Kidney (tissue), 14 donors: Measurements from ENCODE around the gene IPO4. TPM values are rescaled to one million over a fixed set of nuclear protein-coding genes. Genes with fewer than 3 reads are reported as not detected.

ENCODE experiments used
- DNase-seq, 5 donors: peaks; one replicate each; pipeline ENCODE4 v3.0.0-alpha.2; 2013 to 2020
- FAIRE-seq: peaks from 2 replicates; lab custom pipeline; 2012; peaks lifted over from hg19 to GRCh38; lab: Jason Lieb, UNC
- H3K27ac ChIP-seq, 2 donors: one replicate each; pipeline ENCODE4 v1.7.0; 2013; ENCODE audit warnings: low read depth in 2 of 2, low read length in 2 of 2, inconsistent platforms in 1 of 2
- H3K27me3 ChIP-seq: one replicate; pipeline ENCODE4 v1.7.1; 2013; ENCODE audit warnings: low read length, inconsistent platforms; ENCODE audit not compliant: control insufficient read depth, insufficient read depth
- H3K36me3 ChIP-seq, 3 donors: one replicate each; pipeline versions ENCODE4 v1.7.0 to v1.7.1; 2013; ENCODE audit warnings: low read length in 3 of 3, control low read depth in 1 of 3, inconsistent platforms in 1 of 3; ENCODE audit not compliant: insufficient read depth in 3 of 3, control insufficient read depth in 2 of 3
- H3K4me1 ChIP-seq, 3 donors: one replicate each; pipeline versions ENCODE4 v1.7.0 to v1.7.1; 2013; ENCODE audit warnings: low read length in 3 of 3, inconsistent platforms in 1 of 3, low read depth in 1 of 3; ENCODE audit not compliant: control insufficient read depth in 2 of 3, insufficient read depth in 2 of 3
- H3K4me3 ChIP-seq, 3 donors: one replicate each; pipeline versions ENCODE4 v1.7.0 to v1.8.1; 2013; ENCODE audit warnings: low read length in 3 of 3, control low read depth in 1 of 3, inconsistent platforms in 1 of 3
- H3K9ac ChIP-seq, 3 donors: one replicate each; pipeline versions ENCODE4 v1.7.0 to v1.7.1; 2013; ENCODE audit warnings: low read length in 3 of 3, control low read depth in 1 of 3, inconsistent platforms in 1 of 3
- H3K9me3 ChIP-seq, 3 donors: one replicate each; pipeline versions ENCODE4 v1.7.0 to v1.7.1; 2013; ENCODE audit warnings: low read length in 3 of 3, control low read depth in 1 of 3, inconsistent platforms in 1 of 3; ENCODE audit not compliant: control insufficient read depth in 2 of 3, insufficient read depth in 1 of 3
- intact Hi-C: fragments of 100-400 bp; cut with DNase I; formaldehyde crosslinking; loops from one replicate; pipeline ENCODE4 v1.11.1; 2022
- polyA plus RNA-seq: library from polyadenylated mRNA; stranded (reverse); fragments of 350-450 nt; fragmentation: Illumina TruSeq; extraction: RNeasy Lipid Tissue Mini Kit (QIAGEN cat#74804); gene quantifications from one replicate; pipeline ENCODE4 v1.2.3, GENCODE V29; 2014; ENCODE audit warnings: low read depth, low replicate concordance; ENCODE audit not compliant: insufficient read depth
- total RNA-seq: library from RNA; stranded (reverse); fragmentation: NEBNext Ultra II Directional; extraction: Animal tissue kit (Norgen Biotek cat#: 25700); gene quantifications from one replicate; pipeline ENCODE4 v1.2.1, GENCODE V29; 2021
- TF ChIP-seq, protein P1 (sequence below): IDR thresholded peaks from 3 replicates; pipeline ENCODE4 v1.5.1; 2012; ENCODE audit warnings: mild to moderate bottlenecking, moderate library complexity, borderline replicate concordance; ENCODE audit not compliant: insufficient read depth; ENCODE audit errors: extremely low read depth
- donor health status: control.
- donor health status: control.
- donor health status: control.
- donor health status: control.
- donor health status: control.
- donor health status: DM: yes; HTN: yes; CAD: no.
- donor health status: Normal renal cell carcinoma (clear cell type).

Gene IPO4
- total and polyA plus RNA-seq, 2 donors from 2014 or later = 22.2 to 49.5 TPM

DNA sequence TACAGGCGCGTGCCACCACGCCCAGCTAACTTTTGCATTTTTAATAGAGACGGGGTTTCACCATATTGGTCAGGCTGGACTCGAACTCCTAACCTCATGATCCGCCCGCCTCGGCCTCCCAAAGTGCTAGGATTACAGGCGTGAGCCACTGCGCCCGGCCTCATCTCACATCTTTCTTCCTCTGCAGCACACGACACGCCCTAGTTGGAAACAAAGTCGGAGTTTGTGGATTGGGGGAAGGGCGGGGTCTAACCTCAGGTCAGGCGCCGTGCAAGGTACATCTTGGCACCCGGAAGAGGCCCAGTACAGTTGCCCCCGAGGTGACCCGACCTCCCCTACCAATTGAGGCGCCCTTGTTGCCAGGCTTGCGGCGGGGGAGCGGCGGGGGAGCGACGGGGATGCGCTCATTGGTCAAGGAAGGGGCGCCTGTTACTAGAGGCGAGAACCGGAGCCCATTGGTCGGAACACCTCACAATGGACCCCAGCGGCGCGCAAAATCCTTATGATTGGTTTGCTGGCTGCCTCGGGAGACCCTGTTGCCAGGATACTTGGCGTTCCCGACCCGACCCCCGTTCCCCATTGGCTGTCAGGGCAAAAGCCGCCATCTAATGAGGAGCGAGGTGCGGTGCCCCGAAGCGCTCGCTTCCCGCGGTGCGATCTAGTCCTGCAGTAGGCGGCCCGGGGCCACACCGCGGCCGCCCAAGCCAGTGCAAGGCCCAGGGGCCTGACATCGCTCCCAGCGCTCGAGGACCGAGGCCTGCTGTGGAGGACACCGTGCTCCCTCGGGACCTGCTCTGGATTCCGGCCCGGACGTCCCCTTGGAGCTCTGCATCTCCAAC, 17.0 kb downstream of the IPO4 start, which contains the start of gene REC8:
Gene REC8, plus strand, starts transcription at position 659 of the 839 bp plus-strand sequence. CDS start 473 bp downstream, outside the sequence.
- H3K27ac ChIP-seq = peak within 1 kb of the TSS; percentile 11 to 28
- intact Hi-C loops = no loop called here
- H3K9me3 ChIP-seq = no peaks in the 10 kb centered on the region
- peak within 1 kb of the TSS in 2 of 3 donors; percentile 15 to 48 for H3K9ac ChIP-seq
- no peaks in the 10 kb centered on the region for H3K27me3 ChIP-seq
- H3K4me3 ChIP-seq = peak within 1 kb of the TSS; percentile 44 to 69 (median 48)
- H3K4me1 ChIP-seq = peaks cover 0 to 3% (median 0%) of the 10 kb centered on the region in 3 donors
- TF ChIP-seq, protein P1, sequence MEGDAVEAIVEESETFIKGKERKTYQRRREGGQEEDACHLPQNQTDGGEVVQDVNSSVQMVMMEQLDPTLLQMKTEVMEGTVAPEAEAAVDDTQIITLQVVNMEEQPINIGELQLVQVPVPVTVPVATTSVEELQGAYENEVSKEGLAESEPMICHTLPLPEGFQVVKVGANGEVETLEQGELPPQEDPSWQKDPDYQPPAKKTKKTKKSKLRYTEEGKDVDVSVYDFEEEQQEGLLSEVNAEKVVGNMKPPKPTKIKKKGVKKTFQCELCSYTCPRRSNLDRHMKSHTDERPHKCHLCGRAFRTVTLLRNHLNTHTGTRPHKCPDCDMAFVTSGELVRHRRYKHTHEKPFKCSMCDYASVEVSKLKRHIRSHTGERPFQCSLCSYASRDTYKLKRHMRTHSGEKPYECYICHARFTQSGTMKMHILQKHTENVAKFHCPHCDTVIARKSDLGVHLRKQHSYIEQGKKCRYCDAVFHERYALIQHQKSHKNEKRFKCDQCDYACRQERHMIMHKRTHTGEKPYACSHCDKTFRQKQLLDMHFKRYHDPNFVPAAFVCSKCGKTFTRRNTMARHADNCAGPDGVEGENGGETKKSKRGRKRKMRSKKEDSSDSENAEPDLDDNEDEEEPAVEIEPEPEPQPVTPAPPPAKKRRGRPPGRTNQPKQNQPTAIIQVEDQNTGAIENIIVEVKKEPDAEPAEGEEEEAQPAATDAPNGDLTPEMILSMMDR = no peak
- FAIRE-seq (no peak), DNase-seq (peak; percentile 95 to 99 (median 99))
- peaks cover 0 to 6% (median 4%) of the 10 kb centered on the region in 3 donors for H3K36me3 ChIP-seq

DNA sequence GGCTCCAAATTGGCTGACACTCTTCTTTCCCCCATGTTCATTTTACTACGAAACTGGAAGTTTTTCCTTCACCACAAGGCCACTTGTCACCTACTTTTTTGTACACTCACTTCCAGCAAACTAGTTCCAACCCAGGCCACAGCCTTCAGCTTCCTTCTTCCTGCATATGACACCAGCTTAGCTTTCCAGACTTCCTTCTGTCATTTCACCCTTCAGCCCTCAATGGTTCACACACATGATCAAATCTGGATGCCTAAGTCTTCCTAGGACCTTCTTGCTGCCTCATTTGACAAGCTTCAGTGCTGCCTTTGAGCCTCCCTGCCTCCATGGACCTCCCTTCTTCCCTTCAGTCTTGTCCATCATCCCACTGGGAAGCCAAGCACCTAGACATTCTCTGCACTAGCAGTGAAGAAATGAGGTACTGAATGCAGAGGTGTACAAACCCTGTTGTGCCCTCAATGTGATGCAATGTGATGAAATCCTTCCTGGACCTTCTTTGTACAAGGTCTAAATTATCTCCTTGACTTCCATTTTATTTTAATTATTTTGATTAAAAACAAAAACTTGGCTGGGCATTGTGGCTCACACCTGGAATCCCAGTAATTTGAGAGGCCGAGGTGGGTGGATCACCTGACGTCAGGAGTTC, 21.0 kb downstream of the IPO4 start:
- intact Hi-C loops = no loop called here
- Histone ChIP-seq H3K27ac (no peak overlapping the region), H3K9me3 (no peaks in the 10 kb centered on the region), H3K27me3 (no peaks in the 10 kb centered on the region), H3K4me3 (no peak overlapping the region), H3K36me3 (peaks cover 5 to 44% (median 30%) of the 10 kb centered on the region in 3 donors), H3K9ac (no peak overlapping the region), H3K4me1 (peaks cover 0 to 12% (median 0%) of the 10 kb centered on the region in 3 donors)
- FAIRE-seq (no peak), DNase-seq (no peak)
- TF ChIP-seq, protein P1 = no peak

DNA sequence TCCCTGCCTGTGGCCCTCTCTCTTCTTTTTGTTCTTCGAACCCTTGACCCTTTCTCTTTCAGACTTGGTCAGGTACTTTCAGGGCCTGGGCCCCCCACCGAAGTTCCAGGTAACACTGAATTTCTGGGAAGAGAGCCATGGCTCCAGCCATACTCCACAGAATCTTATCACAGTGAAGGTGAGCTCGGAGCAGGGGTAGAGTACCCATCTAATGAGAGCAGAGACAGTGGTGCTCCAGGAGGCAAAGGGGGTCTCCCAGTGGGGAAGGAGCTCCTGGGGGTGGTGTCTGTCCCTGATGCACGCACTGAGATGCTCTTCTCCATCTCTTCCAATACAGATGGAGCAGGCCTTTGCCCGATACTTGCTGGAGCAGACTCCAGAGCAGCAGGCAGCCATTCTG, 22.8 kb downstream of the IPO4 start:
- H3K27ac ChIP-seq = no peak overlapping the region
- intact Hi-C loops = no loop called here
- TF ChIP-seq, protein P1 = no peak
- H3K36me3 ChIP-seq = peaks cover 5 to 45% (median 30%) of the 10 kb centered on the region in 3 donors
- peaks cover 0 to 16% (median 9%) of the 10 kb centered on the region in 3 donors for H3K4me1 ChIP-seq
- H3K4me3 ChIP-seq = no peak overlapping the region
- no peaks in the 10 kb centered on the region for H3K27me3 ChIP-seq
- DNase-seq = peak in 1 of 5 donors; percentile 10
- H3K9ac ChIP-seq = no peak overlapping the region
- no peak for FAIRE-seq
- no peaks in the 10 kb centered on the region for H3K9me3 ChIP-seq
